Measurements from ENCODE around the gene HEATR3.

- TF ChIP-seq POLR2A (IDR thresholded peaks at IDR 0.05) (no peak), CTCF (IDR thresholded peaks at IDR 0.05) (no peak)
These were observed 5.4 kb downstream of the HEATR3 start for GRCh38 chr16:50071075-50071671.

All from esophagus squamous epithelium (tissue), 4 donors.